GM18867 (cell line): ENCODE results near the gene WDR72.

ENCODE experiments used
- ATAC-seq: cut with Tn5 transposase; IDR thresholded peaks from one replicate; pipeline ENCODE4 v1.9.1; 2021; ENCODE audit warnings: mild to moderate bottlenecking, moderate library complexity; ENCODE audit not compliant: unreplicated experiment

Gene WDR72

GRCh38 chr15:53611145-53611920 is 148.1 kb downstream of the WDR72 start:
- ATAC-seq: no peak

- no peak for ATAC-seq
These were observed 168.4 kb downstream of the WDR72 start for GRCh38 chr15:53591041-53591440.

- no peak for ATAC-seq
These were observed 169.1 kb downstream of the WDR72 start for GRCh38 chr15:53590380-53590779.

GRCh38 chr15:53589520-53590057 is 169.9 kb downstream of the WDR72 start:
- ATAC-seq: no peak

GRCh38 chr15:53588773-53589172 is 170.7 kb downstream of the WDR72 start:
- no peak for ATAC-seq

GRCh38 chr15:53586799-53587198 is 172.7 kb downstream of the WDR72 start:
- peak; percentile 83 for ATAC-seq

- ATAC-seq: no peak
These were observed 177.9 kb downstream of the WDR72 start for GRCh38 chr15:53581513-53581912.

- ATAC-seq: no peak
These were observed 179.1 kb downstream of the WDR72 start for GRCh38 chr15:53580366-53580765.

GRCh38 chr15:53576841-53577240 is 182.6 kb downstream of the WDR72 start:
- no peak for ATAC-seq

GRCh38 chr15:53573091-53573490 is 186.4 kb downstream of the WDR72 start:
- no peak for ATAC-seq

- ATAC-seq: no peak
These were observed 189.5 kb downstream of the WDR72 start for GRCh38 chr15:53569751-53570480.

GRCh38 chr15:53566912-53567311 is 192.6 kb downstream of the WDR72 start:
- ATAC-seq: no peak

GRCh38 chr15:53565721-53566120 is 193.7 kb downstream of the WDR72 start:
- no peak for ATAC-seq

- no peak for ATAC-seq
These were observed 194.8 kb downstream of the WDR72 start for GRCh38 chr15:53564647-53565046.

- no peak for ATAC-seq
These were observed 195.8 kb downstream of the WDR72 start for GRCh38 chr15:53563627-53564026.

GRCh38 chr15:53559364-53560277 is 199.8 kb downstream of the WDR72 start:
- ATAC-seq: no peak

GRCh38 chr15:53558384-53558783 is 201.1 kb downstream of the WDR72 start:
- no peak for ATAC-seq

- no peak for ATAC-seq
These were observed 204.2 kb downstream of the WDR72 start for GRCh38 chr15:53555226-53555625.

- ATAC-seq: no peak
These were observed 209.7 kb downstream of the WDR72 start for GRCh38 chr15:53549697-53550305.

GRCh38 chr15:53548236-53548635 is 211.2 kb downstream of the WDR72 start:
- ATAC-seq: no peak
